ENCODE measurements around the gene MUC4. TPM values are rescaled to one million over a fixed set of nuclear protein-coding genes. Genes with fewer than 3 reads are reported as not detected.
"Not testable (repeated sequence)": the region's sequence is repeated elsewhere in the genome, so short reads cannot be mapped to it uniquely, and the experiment has no call there.

Gene MUC4
- polyA plus RNA-seq, 1 donor = 0.70 TPM

DNA sequence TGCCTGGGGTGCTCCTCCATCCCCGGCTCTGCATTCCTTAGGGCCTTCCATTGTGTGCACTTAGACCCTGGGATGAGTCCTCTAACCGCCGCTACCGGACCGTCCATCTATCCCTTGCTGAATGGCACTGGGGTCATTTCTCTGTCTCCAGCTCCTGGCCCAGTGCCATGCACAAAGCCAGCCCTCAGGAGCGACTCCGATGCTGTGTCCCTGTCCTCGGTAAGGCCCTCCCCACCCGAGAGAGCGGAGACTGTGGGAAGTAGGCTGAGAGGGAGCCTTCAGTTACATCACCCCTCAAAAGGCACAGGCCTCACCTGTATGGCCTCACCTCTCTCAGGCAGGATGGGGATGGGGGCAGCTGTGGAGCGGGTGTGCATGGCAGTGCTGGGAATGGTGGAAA lies 33.8 kb downstream of the MUC4 start:
- DNase-seq = no peak

DNA sequence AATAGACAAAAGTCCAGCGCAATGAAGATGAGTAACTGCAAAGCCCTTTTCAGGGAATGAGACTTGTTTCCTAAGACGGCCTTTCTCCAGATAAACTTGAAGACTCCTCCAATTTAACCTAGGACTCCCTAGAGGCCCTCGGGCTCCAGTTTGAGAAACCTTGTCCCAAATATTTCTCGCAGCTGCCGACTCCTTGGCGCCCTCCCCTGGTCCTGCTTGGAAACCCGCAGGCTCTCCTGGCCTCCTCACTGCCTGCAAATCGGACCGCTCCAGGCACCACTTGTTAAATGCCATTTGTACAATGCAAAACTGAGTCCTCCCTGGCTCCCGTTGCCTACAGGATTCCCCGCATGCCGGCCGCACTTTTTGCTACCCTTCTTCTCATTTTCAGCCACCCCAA lies 36.8 kb downstream of the MUC4 start:
- peak; percentile 67 for DNase-seq

DNA sequence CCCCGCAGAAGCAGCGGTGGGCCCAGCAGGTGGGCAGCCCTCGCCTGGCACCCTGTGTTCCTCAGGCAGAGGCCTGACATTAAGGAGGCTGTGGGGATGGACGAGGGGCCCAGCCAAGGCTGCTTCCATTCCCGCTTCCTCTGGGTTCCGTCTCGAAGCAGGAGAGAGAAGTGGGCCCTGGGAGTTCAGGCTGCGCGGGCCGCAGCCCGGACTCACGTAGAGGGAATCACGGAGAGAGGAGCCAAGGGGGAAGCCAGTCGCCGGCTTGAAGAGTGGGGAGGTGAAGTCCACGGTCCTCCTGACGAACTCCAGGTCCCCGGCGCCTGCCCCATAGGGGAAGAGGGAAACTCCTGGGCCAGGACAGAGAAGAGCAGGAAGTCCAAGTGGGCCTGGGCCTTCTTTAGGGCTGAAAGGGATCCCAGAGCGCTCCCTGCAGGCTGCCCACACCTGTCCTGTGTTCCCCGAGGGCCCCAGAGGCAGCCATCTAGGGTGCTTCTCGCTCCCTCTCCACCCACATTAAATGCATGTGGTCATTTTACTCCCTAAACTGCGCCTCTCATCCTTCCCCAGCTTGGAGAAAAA lies 37.7 kb downstream of the MUC4 start:
- no peak for DNase-seq

DNA sequence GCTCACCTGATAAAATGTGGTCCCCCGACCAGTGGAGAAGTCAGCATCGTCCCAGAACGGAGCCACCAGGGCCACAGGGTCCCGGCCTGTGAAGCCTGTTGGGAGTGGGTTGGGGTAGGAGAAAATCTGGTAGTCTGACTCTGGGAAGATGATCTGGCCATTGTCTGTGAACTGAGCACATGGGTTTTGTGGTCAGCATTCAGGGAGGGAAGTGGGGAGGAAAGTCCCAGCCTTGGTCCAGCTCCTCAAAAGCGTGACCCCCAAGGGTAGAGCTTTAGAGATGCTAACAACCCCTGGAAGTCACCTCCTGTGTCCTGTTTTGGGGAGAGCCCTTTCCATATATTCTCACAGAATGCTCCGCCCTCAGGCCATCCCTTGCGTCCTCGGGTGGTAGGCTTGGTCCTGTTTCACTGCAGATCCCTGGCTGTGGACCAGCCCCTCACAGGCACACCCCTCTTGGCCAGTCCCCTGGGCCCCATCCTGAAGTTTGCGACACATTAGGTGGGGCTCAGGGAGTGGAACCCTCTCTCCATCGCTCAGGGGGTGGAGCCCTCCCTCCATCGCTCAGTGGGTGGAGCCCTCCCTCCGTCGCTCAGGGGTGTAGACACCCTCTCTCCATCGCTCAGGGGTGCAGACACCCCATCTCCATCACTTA lies 40.0 kb downstream of the MUC4 start:
- DNase-seq = no peak

DNA sequence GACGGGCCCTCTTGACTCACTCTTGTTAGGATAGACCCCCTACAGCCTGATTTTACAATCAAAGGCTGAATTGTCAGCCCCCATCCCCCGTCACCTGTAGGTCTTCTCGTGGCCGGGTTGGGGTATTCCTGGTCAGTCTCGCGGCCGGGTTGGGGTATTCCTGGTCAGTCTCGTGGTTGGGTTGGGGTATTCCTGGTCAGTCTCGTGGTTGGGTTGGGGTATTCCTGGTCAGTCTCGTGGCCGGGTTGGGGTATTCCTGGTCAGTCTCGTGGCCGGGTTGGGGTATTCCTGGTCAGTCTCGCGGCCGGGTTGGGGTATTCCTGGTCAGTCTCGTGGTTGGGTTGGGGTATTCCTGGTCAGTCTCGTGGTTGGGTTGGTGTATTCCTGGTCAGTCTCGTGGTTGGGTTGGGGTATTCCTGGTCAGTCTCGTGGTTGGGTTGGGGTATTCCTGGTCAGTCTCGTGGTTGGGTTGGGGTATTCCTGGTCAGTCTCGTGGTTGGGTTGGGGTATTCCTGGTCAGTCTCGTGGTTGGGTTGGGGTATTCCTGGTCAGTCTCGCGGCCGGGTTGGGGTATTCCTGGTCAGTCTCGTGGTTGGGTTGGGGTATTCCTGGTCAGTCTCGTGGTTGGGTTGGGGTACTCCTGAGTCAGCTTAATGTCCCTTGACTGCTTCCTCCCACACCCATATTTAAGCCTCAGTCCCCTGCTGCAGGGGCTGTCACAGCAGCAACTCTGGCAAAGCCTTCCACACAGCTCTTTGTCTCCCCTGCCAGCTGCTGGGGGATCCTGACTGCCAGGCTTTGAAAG lies 40.7 kb downstream of the MUC4 start:
- DNase-seq = not testable (repeated sequence)

DNA sequence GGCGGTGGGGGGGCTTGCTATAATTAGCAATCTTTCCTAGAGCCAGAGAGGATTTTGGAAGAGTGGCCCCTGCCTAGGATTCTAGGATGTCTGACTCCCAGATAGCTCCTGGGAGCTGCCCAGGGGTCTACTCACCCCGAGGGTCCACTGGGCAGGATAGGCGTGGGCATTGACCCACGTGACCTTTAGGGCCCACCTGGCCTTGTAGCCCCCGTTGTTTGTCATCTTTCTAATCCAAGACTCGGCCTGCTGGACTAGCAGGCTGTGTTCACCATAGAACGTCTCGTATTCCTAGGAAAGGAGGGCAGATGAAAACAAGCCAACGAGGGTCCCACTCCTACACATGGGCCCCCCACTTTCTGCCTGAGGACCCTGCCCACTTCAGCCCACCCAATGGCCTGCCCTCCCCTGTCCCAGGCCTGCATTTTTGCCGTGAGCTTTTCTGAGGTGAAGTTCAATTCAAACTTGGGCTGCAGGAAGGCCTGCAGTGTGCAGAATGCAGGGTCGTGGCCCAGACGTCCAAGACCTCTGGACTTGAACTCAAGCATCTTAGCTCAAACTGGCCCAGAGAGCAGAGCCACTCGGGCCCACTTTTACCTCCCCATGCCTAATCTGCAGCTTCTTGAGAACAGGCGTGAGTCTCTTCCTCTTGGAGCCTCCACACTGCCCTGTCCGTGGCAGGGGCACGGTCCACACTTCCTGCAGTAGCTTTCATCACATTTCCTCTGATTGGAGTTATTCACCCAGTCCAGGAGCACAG lies 41.5 kb downstream of the MUC4 start:
- DNase-seq = no peak

DNA sequence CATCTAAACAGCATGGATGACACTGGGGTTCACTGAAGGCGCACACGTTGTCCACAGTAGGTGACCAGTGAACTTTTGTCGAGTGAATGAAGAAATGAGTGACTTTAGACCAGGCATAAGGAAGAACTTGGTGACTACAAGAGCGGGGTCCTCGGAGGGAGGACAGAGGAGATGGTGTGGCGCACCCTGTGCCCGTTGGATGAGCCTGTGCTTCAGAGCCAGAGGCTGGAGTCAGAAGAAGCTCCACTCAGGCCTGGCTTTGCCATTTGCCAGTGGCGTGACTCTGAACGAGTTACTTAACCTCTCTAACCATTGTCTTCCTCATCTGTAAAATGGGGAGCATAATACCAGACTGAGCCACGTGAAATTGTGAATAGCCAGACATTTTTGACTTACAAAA lies 42.2 kb downstream of the MUC4 start:
- DNase-seq = no peak

DNA sequence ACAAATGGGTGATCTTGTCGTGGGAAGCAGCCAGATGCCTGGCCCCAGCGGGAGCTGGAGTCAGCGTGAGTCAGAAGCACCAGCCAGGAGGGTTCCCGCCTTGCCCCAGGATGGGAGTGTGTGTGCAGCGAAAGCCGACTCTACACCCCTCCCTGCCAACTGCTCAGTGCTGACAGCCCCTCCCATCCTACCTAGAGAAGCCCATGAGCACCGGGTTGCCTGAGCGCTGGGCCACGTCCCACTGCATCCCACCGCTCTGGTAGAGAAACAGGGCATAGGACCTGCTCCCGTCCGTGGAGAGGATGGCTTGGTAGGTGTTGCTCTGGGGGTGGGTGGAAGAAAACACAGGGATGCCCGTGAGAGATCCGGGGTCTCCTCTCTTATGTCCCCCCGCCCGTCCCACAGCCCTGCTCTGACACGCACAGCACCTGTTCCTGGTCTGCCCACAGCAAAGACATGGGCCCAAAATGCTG lies 42.9 kb downstream of the MUC4 start:
- no peak for DNase-seq

DNA sequence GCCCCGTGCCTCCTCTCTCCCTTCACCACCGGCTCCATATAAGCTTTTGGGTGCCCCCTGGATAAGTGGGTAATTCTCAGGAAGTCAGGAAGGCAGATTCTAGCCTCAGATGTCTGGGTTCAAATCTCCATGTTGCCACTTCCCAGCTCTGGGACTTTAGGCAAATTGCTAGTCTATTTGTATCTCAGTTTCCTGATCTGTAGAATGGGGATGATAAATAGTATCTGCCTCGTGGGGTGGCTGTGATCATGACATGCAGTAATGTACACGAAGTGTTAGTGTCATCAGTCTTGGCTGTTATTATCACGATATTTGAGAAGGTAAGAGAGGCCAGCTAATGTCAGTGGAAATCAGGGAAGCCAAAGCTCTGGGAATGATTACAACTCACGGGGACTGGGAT lies 43.3 kb downstream of the MUC4 start:
- no peak for DNase-seq

DNA sequence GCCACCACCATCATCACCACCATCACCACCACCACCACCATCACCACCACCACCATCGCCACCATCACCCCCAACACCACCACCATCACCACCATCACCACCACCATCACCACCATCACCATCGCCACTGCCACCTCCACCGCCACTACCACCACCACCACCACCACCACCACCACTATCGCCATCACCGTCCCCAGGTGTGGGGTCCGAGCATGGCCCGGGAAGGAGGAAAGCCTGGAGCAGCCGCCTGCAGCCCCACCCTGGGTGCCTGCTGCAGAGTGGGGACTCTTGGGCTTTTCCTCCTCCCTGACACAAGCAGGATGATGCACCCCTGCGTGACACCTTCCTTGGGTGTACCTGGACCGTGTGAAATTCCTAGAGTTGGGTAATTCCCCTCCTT lies 43.9 kb downstream of the MUC4 start:
- DNase-seq = no peak

DNA sequence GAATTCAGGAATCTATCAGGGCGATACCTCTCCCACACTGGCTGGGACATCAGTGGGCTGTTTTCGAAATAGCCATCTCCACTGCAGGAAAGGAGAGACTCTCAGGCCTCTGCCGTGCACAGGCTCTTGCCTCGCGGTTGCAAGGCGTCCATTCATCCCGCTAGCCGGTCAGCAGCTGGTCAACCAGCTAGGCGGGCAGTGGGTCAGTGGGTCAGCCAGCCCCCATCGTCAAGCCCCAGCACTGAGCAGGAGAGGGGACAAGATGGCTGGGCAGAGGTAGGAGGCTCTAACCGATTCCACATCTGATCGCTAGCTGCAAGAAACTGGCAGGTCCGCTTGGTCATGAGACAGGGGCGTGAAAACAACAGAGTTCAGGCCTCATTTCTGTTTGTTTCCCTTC lies 45.1 kb downstream of the MUC4 start:
- DNase-seq = no peak

DNA sequence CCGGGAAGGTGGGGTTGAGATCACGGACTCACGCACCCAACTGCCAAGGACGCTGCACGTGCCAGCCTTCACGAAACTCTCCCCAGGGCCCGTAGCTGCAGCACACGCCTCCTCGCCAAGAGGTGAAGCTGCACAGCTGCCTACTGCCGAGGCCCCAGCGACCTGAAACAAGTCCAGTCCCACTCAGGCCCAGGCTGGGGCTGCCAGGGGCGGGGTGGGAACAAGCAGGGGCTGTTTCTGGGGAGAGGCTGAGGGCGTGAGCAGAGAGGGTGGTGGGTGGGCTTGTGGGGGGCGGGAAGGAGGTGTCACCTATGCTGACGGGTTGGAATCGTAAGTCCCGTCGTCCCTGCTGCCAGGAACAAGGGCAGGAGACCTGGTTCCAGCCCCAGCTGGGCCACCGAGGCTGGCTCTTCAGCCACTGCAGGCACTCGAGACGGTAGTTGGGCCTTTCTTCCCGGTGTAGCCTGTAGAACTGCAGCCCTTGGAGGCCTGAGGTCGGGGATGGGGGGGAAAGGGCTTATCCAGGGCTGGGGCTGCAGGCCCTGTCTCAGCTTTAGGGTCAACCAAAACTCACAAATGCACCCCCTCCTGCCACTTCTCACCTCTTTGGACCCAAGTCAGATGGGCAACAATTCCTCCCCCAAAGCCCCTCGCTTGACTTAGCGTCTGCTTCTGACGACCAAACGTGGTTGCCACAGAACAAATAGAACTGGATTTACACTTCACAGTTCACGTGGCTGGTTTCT lies 46.6 kb downstream of the MUC4 start:
- no peak for DNase-seq

DNA sequence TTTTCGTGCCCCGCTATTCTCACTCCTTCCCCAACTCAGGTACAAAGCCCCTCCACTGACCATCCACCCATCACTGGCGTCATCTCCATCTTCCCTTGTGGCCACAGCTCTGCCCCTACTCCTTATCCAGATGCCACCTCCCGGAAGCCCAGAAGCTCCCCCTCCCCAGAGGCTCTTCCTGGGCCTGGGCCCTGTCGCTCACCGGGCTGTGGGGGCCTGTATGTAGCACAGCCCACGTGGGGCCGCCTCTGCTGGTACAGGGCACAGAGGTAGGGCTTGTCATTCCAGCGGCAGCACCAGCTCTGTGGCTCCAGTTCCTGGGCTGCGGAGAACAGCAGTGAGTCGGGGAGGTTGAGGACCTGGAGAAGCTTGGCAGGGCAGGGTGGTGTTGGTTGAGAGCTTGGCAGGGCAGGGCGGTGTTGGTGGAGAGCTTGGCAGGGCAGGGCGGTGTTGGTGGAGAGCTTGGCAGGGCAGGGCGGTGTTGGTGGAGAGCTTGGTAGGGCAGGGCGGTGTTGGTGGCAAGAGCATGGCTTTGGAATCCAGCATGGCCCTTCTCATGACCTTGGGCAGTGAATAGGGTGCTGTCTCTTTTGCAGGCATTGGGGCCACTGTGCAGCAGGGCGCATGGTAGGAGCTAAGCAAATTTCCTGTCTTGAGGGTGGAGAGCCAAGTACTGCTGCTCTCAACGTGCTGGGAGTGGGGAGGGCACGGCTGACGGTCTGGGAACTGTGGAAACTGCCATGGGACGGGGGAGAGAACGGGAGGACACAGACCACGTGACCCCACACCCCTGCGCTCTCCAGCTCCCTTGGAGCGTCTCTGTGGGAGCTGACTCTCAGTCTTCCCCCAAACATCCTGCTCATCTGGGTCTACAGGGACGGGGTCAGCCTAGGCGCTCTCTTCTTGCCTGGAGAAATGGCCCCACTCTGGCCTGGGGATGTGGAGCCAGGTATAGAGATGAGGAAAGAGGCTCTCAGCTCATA lies 47.6 kb downstream of the MUC4 start:
- DNase-seq = no peak

DNA sequence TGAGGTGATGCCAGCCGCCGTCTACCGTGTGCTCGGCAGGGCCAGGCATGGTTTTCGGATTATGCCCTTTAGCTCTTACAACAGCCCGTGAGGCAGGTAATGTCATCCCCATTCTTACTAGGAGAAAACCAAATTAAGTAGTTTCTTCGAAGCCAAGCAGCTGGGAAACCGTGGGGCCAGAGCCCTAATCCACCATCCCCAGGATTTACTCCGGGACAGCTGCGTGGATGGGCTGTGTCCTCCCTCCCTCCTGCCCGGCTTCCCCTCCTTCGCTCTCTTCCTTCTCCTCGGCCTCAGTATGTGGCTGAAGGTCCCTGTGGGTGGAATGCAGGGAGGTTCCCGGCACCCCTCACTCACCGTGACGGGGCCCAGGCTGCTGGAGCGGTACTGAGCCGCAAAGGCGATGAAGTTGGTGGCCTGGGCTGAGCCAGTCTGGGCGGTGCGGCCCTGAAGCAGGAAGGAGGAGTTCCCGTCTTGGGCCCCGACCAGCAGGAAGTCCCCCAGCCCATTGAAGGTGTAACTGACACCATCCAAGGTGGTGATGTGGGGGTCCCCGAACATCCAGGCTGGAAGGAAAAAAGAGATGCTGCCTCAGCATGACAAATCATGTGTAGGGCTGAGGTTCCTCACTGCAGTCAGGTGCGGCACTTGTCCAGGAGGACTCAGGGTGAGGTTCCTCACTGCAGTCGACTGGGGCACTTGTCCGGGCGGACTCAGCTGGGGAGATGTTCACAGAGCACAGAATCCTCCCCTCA lies 48.5 kb downstream of the MUC4 start:
- DNase-seq = no peak

DNA sequence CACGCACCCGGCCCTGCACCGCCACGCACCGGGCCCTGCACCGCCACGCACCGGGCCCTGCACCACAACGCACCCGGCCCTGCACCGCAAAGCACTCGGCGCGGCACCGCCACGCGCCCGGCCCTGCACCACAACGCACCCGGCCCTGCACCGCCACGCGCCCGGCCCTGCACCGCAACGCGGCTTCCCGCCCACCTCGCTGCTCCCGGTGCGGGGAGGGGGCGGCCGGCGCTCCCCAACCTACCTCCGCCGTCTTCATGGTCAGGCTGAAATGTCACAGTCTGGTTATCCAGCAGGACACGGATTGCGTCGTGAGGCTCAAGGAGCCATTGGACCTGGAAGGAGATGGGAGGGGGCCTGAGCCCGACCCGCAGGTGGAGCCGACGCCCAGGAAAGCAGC lies 49.1 kb downstream of the MUC4 start:
- DNase-seq = no peak

DNA sequence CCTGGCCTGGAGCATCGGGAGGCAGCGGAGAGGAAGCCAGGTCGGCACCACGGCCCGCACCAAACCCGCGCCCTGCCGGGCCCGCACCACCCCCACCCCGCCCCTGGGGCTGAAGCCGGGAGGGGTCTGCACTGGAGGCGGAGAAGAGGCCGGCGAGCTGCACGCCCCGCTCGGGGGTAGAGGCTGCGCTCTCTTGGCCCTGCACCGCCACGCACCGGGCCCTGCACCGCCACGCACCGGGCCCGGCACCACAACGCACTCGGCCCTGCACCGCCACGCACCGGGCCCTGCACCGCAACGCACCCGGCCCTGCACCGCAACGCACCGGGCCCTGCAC lies 49.5 kb downstream of the MUC4 start:
- DNase-seq = no peak

DNA sequence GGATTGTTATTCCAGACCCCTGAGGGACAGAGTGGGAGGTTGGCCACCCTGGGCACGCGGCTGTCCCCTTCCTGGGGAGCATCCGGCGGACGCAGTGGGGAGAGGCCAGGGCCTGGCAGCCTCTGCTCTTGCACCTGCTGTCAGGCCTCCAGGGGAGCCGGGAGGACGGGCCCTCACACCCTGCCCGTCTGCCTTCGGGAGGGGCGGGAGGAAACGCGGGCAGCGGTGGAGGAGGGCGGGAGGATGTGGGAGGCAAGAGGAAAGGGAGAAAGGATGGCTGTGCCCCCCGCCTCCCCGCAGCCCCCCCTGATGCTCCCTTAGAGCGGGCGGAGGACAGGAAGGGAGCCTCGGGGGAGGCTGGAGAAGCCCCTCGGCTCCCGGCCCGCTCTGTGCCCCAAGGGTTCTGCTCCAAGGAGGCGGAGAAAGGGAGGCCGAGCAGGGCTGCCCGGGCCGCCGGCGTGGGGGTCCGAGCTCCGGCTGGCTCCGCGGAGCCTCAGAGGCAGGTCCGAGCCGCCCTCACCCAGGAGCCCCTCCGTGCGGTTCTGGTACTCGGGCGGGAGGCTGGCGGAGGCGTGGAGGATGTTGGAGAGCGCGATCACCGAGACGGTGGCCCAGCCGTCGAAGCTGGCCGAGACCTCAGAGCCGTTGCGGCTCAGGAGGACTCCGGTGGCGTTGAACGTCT lies 50.0 kb downstream of the MUC4 start:
- DNase-seq = no peak

DNA sequence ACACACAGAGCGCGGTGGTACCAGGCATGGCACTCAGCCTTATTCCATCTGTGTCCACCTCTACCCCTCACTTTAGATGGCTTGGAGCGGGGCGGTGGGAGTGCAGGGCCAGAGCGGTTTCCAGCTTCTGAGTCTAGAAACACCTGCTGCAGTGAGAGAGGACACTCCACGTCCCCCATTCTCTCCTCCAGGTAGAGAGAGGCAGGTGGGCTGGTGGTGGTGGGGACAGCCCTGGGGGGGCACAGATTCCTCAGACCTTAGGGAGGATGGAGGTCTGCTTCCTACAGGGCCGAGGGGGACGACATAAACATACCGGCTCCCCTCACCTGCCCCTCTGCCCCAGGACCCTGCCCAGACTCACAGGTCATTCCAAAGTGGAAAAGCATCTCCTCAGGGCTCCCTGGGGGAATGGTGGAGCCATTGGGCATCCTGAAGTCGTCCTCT lies 50.6 kb downstream of the MUC4 start:
- no peak for DNase-seq

DNA sequence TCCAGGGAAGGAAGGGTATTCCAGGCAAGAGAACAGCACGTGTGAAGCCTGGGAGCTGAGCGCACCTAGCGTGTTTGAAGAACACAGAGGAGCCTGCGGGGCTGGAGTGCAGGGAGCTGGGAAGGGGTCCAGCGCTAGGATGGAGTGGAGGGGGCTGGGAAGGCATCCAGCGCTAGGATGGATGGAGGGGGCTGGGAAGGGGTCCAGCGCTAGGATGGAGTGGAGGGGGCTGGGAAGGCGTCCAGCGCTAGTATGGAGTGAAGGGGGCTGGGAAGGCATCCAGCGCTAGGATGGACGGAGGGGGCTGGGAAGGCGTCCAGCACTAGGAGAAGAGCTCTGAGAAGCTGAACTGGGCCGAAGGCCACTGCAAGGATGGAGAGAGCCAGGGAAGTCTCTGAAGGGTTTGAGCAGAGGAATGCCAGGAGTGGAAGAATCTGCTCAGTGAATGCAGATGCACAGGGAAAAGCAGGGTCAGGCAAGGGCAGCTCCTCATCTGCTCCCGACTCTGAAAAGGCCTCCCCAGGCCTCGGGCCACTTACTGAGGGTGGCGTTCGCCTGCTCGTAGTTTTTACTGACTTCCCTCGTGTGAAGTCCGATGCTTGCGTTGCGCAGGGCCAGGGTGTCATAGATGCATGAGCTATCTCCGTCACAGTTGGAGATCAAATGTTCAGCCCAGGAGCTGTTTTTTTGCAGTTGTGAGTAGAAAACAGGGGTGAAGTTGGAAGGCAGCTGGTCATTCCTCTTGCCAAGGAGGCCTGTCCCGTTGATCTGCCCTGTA lies 51.2 kb downstream of the MUC4 start:
- peak; percentile 91 for DNase-seq
